HT1080 (cell line): ENCODE data around the gene KMT2C. TPM values are rescaled to one million over a fixed set of nuclear protein-coding genes. Genes with fewer than 3 reads are reported as not detected.
A peak's percentile ranks its signal among the peaks of the same experiment; 100 is the strongest.
"Not testable (repeated sequence)": the region's sequence is repeated elsewhere in the genome, so short reads cannot be mapped to it uniquely, and the experiment has no call there.

ENCODE experiments used
- DNase-seq: peaks from one replicate; pipeline ENCODE4 v3.0.0-alpha.2; 2015; ENCODE audit warnings: low read depth
- polyA plus RNA-seq, 2 experiments: library from polyadenylated mRNA; depleted of rRNA; stranded (reverse); fragments of >200 nt; gene quantifications; 2 replicates each; pipeline ENCODE4 v1.2.3, GENCODE V29; 2015
- total RNA-seq: library from RNA; depleted of rRNA; stranded (reverse); fragments of >200 nt; shearing (Covaris generic); gene quantifications from 2 replicates; pipeline ENCODE4 v1.2.3, GENCODE V29; 2014; rRNA removed

KMT2C gene
- total RNA-seq = 7.5 and 11.3 TPM in 2 replicates
- polyA plus RNA-seq (2015; cell fraction: cytosol; rRNA removed) = 6.1 and 8.8 TPM in 2 replicates
- 23.9 and 24.9 TPM in 2 replicates for polyA plus RNA-seq (2015; cell fraction: nucleus; rRNA removed)

GRCh38 chr7:152435384-152436110 is at the start of gene KMT2C:
Gene KMT2C (minus strand): TSS chr7:152436003. CDS start chr7:152435786, 217 bp downstream.
- peak; percentile 13 for DNase-seq

- DNase-seq = no peak
These were observed 45.3 kb upstream of the KMT2C start for GRCh38 chr7:152481082-152481481.

- no peak for DNase-seq
These were observed 44.9 kb upstream of the KMT2C start for GRCh38 chr7:152480664-152481063.

- DNase-seq = no peak
These were observed 43.8 kb upstream of the KMT2C start for GRCh38 chr7:152479595-152479994.

GRCh38 chr7:152478140-152478539 is 42.3 kb upstream of the KMT2C start:
- no peak for DNase-seq

GRCh38 chr7:152477079-152477478 is 41.3 kb upstream of the KMT2C start:
- DNase-seq = no peak

- DNase-seq = no peak
These were observed 40.7 kb upstream of the KMT2C start for GRCh38 chr7:152476551-152476950.

GRCh38 chr7:152471023-152471620 is 35.3 kb upstream of the KMT2C start:
- DNase-seq = not testable (repeated sequence)

- not testable (repeated sequence) for DNase-seq
These were observed 34.6 kb upstream of the KMT2C start for GRCh38 chr7:152470251-152471022.

- DNase-seq = not testable (repeated sequence)
These were observed 33.8 kb upstream of the KMT2C start for GRCh38 chr7:152469576-152469975.

- DNase-seq = no peak
These were observed 31.4 kb upstream of the KMT2C start for GRCh38 chr7:152467225-152467624.

GRCh38 chr7:152465119-152465387 is 29.2 kb upstream of the KMT2C start:
- no peak for DNase-seq

- peak; percentile 62 for DNase-seq
These were observed 28.7 kb upstream of the KMT2C start for GRCh38 chr7:152464312-152465118.

- peak; percentile 97 for DNase-seq
These were observed 28.0 kb upstream of the KMT2C start for GRCh38 chr7:152463709-152464311.

GRCh38 chr7:152462995-152463708 is 27.3 kb upstream of the KMT2C start:
- DNase-seq = no peak

- DNase-seq = no peak
These were observed 24.0 kb upstream of the KMT2C start for GRCh38 chr7:152459724-152460251.

GRCh38 chr7:152451356-152451755 is 15.6 kb upstream of the KMT2C start:
- no peak for DNase-seq

- DNase-seq = not testable (repeated sequence)
These were observed 9.7 kb upstream of the KMT2C start for GRCh38 chr7:152445386-152446008.

GRCh38 chr7:152443586-152443985 is 7.8 kb upstream of the KMT2C start:
- no peak for DNase-seq
